PC-3 (cell line): ENCODE data around the gene SLC12A9.

Experiments used
- CTCF ChIP-seq: fragments of 300-600 bp; sonication (generic); conservative IDR thresholded peaks from 2 replicates; pipeline ENCODE4 v1.5.1; 2017; ENCODE audit warnings: antibody characterized with exemption, low read depth, mild to moderate bottlenecking, low read length
- EZH2 ChIP-seq: fragments of 300-600 bp; sonication (generic); IDR thresholded peaks from one replicate; pipeline ENCODE4 v1.6.1; 2017; ENCODE audit warnings: antibody characterized with exemption, mild to moderate bottlenecking, low read length; ENCODE audit not compliant: unreplicated experiment

GRCh38 chr7:100852048-100852872 is at the start of gene SLC12A9:
- TF ChIP-seq CTCF = peak; percentile 91
- no peak for TF ChIP-seq EZH2
